Gastrocnemius medialis (tissue), 4 donors: Measurements from ENCODE around the gene CCNB2. TPM values are rescaled to one million over a fixed set of nuclear protein-coding genes. Genes with fewer than 3 reads are reported as not detected.
A peak's percentile ranks its signal among the peaks of the same experiment; 100 is the strongest.
"Not testable (repeated sequence)": the region's sequence is repeated elsewhere in the genome, so short reads cannot be mapped to it uniquely, and the experiment has no call there.

Experiments
- ATAC-seq, 2 donors: fragments of 150-250 bp; one replicate each; pipeline ENCODE4 v1.9.1; 2016
- DNase-seq, 2 donors: peaks; one replicate each; pipeline ENCODE4 v3.0.0-alpha.2; 2019
- H3K27ac ChIP-seq, 4 donors: fragments of 200-600 bp; sonication (generic); 1 replicate in 1 of 4; 2 replicates in 3 of 4; pipeline ENCODE4 v1.5.1; 2016 to 2018; ENCODE audit warnings: mild to moderate bottlenecking in 2 of 4, moderate library complexity in 1 of 4
- H3K27me3 ChIP-seq, 3 donors: fragments of 200-600 bp; sonication (generic) in 2 of 3; 1 replicate in 1 of 3; 2 replicates in 2 of 3; pipeline versions ENCODE4 v1.5.1 to v1.6.0; 2016 to 2019; ENCODE audit warnings: mild to moderate bottlenecking in 1 of 3, moderate library complexity in 1 of 3
- H3K36me3 ChIP-seq, 2 donors: fragments of 200-600 bp; sonication (generic) in 1 of 2; one replicate each; pipeline ENCODE4 v1.5.1; 2017 to 2018
- H3K4me1 ChIP-seq, 2 donors: fragments of 200-600 bp; sonication (generic) in 1 of 2; one replicate each; pipeline ENCODE4 v1.5.1; 2016 to 2017; ENCODE audit warnings: mild to moderate bottlenecking in 2 of 2
- H3K4me3 ChIP-seq, 4 donors: fragments of 200-600 bp; sonication (generic) in 3 of 4; 1 replicate in 1 of 4; 2 replicates in 3 of 4; pipeline ENCODE4 v1.5.1; 2016 to 2019; ENCODE audit warnings: mild to moderate bottlenecking in 2 of 4
- H3K9me3 ChIP-seq, 3 donors: fragments of 200-600 bp; sonication (generic) in 2 of 3; 1 replicate in 1 of 3; 2 replicates in 2 of 3; pipeline ENCODE4 v1.5.1; 2016 to 2019
- CTCF ChIP-seq, 5 experiments: fragments of 450-650 bp in 3 of 5; fragments of 200-600 bp in 2 of 5; sonication (generic) in 2 of 5; IDR thresholded peaks in 4 of 5; conservative IDR thresholded peaks in 1 of 5; 1 replicate in 4 of 5; 2 replicates in 1 of 5; pipeline ENCODE4 v1.5.1; 2016 to 2019; ENCODE audit warnings: antibody characterized with exemption in 5 of 5, mild to moderate bottlenecking in 3 of 5, moderate library complexity in 3 of 5
- POLR2A ChIP-seq, 2 donors: fragments of 450-650 bp; IDR thresholded peaks; one replicate each; pipeline ENCODE4 v1.6.1; 2017; ENCODE audit warnings: antibody characterized with exemption in 2 of 2, mild to moderate bottlenecking in 2 of 2, moderate library complexity in 2 of 2
- in situ Hi-C, 4 donors: fragments of 200-750 bp; cut with MboI; loops; one replicate each; pipeline versions ENCODE4 v1.15.0 to v1.8.0; 2017; ENCODE audit warnings: low sequenced_read_pairs in 4 of 4
- intact Hi-C: fragments of 100-400 bp; cut with DNase I; formaldehyde crosslinking; loops from one replicate; pipeline ENCODE4 v1.15.1; 2023; ENCODE audit warnings: low total_unique reads
- total RNA-seq, 4 donors: library from RNA; depleted of rRNA; stranded (reverse); fragments of >200 nt; gene quantifications; one replicate each; pipeline versions ENCODE4 v1.1.0 to v1.2.3, GENCODE V29; 2016

CCNB2 gene
- total RNA-seq, 4 donors from 2014 or later: 0.33 to 0.62 TPM; not detected in 2

GRCh38 chr15:59160880-59161593 lies 56.1 kb downstream of the CCNB2 start:
- in situ Hi-C loops: loop anchor here in 1 of 4 donors (25.0 kb wide), 1 partner anchor 326 kb away; no protein-coding TSS in a partner anchor
- no peaks in the 10 kb centered on the region for H3K9me3 ChIP-seq
- H3K27me3 ChIP-seq: no peaks in the 10 kb centered on the region
- ATAC-seq (no peak), DNase-seq (no peak)
- no peak overlapping the region for H3K4me3 ChIP-seq
- intact Hi-C loops: no loop called here
- H3K36me3 ChIP-seq: peaks cover 0 to 44% of the 10 kb centered on the region in 2 donors
- no peaks in the 10 kb centered on the region for H3K4me1 ChIP-seq
- TF ChIP-seq POLR2A (IDR thresholded peaks at IDR 0.05): no peak
- TF ChIP-seq CTCF (IDR thresholded peaks at IDR 0.05 in 4 of 5, conservative IDR thresholded peaks at IDR 0.05 in 1 of 5): peak in 1 of 5 experiments; percentile 22
- no peak overlapping the region for H3K27ac ChIP-seq

GRCh38 chr15:59162080-59162479 lies 57.1 kb downstream of the CCNB2 start:
- DNase-seq, H3K27ac ChIP-seq, H3K9me3 ChIP-seq, ATAC-seq, H3K4me1 ChIP-seq, intact Hi-C loops, H3K27me3 ChIP-seq, H3K4me3 ChIP-seq: not testable (repeated sequence)
- in situ Hi-C loops: loop anchor here in 1 of 4 donors (25.0 kb wide), 1 partner anchor 325 kb away; no protein-coding TSS in a partner anchor
- H3K36me3 ChIP-seq: peaks cover 0 to 44% of the 10 kb centered on the region in 2 donors

GRCh38 chr15:59165726-59166125 lies 60.8 kb downstream of the CCNB2 start:
- no peaks in the 10 kb centered on the region for H3K4me1 ChIP-seq
- TF ChIP-seq CTCF (IDR thresholded peaks at IDR 0.05 in 4 of 5, conservative IDR thresholded peaks at IDR 0.05 in 1 of 5) (no peak), POLR2A (IDR thresholded peaks at IDR 0.05) (no peak)
- H3K27ac ChIP-seq: no peak overlapping the region
- H3K9me3 ChIP-seq: no peaks in the 10 kb centered on the region
- intact Hi-C loops (no loop called here), in situ Hi-C loops (loop anchor here in 2 of 4 donors (5.0 to 25.0 kb wide), 2 partner anchors 322 to 332 kb away; no protein-coding TSS in a partner anchor)
- DNase-seq: no peak
- H3K36me3 ChIP-seq: peaks cover 0 to 22% of the 10 kb centered on the region in 2 donors
- H3K4me3 ChIP-seq: no peak overlapping the region
- H3K27me3 ChIP-seq: no peaks in the 10 kb centered on the region
- ATAC-seq: no peak

GRCh38 chr15:59166166-59166565 lies 61.2 kb downstream of the CCNB2 start:
- H3K4me1 ChIP-seq: no peaks in the 10 kb centered on the region
- in situ Hi-C loops: loop anchor here in 2 of 4 donors (5.0 to 25.0 kb wide), 2 partner anchors 321 to 331 kb away; no protein-coding TSS in a partner anchor
- no peak for TF ChIP-seq CTCF (IDR thresholded peaks at IDR 0.05 in 4 of 5, conservative IDR thresholded peaks at IDR 0.05 in 1 of 5)
- TF ChIP-seq POLR2A (IDR thresholded peaks at IDR 0.05): no peak
- H3K27ac ChIP-seq: no peak overlapping the region
- H3K4me3 ChIP-seq: no peak overlapping the region
- no peaks in the 10 kb centered on the region for H3K27me3 ChIP-seq
- DNase-seq: no peak
- ATAC-seq: no peak
- H3K36me3 ChIP-seq: peaks cover 0 to 22% of the 10 kb centered on the region in 2 donors
- H3K9me3 ChIP-seq: no peaks in the 10 kb centered on the region
- intact Hi-C loops: no loop called here

GRCh38 chr15:59166601-59167265 lies 61.8 kb downstream of the CCNB2 start:
- ATAC-seq: no peak
- Histone ChIP-seq H3K9me3 (no peaks in the 10 kb centered on the region), H3K36me3 (peaks cover 0 to 26% of the 10 kb centered on the region in 2 donors), H3K4me3 (no peak overlapping the region), H3K27me3 (no peaks in the 10 kb centered on the region), H3K27ac (no peak overlapping the region), H3K4me1 (no peaks in the 10 kb centered on the region)
- in situ Hi-C loops (loop anchor here in 2 of 4 donors (5.0 to 25.0 kb wide), 2 partner anchors 321 to 331 kb away; no protein-coding TSS in a partner anchor), intact Hi-C loops (no loop called here)
- no peak for DNase-seq
- TF ChIP-seq CTCF (IDR thresholded peaks at IDR 0.05 in 4 of 5, conservative IDR thresholded peaks at IDR 0.05 in 1 of 5): no peak
- no peak for TF ChIP-seq POLR2A (IDR thresholded peaks at IDR 0.05)
